Naive thymus-derived CD8-positive, alpha-beta T cell (primary cell): ENCODE data around the gene USP49. TPM values are rescaled to one million over a fixed set of nuclear protein-coding genes. Genes with fewer than 3 reads are reported as not detected.

Experiments
- ATAC-seq, 2 donors: fragments of 150-1000 bp; cut with Tn5 transposase in 1 of 2; sonication (Bioruptor Pico), chemical (Tn5 transposase) in 1 of 2; 1 replicate in 1 of 2; 2 replicates in 1 of 2; pipeline ENCODE4 v1.10.0; 2021; ENCODE audit warnings: mild to moderate bottlenecking in 2 of 2, moderate library complexity in 2 of 2
- POLR2A ChIA-PET: fragments of 350-600 bp; sonication (Branson Sonifier 250); formaldehyde crosslinking; loops from one replicate; lab custom pipeline; 2021; ENCODE audit warnings: antibody characterized with exemption; lab: Charles Lee
- DNase-seq, 10 donors: peaks; one replicate each; pipeline versions ENCODE4 v3.0.0 to v3.0.0-alpha.2; 2020 to 2022
- H3K27ac Mint-ChIP-seq, 10 donors: one replicate each; pipeline ENCODE4 v1.8.0; 2020 to 2022; ENCODE audit warnings: mild to moderate bottlenecking in 10 of 10, mixed read lengths in 10 of 10, moderate library complexity in 4 of 10, inconsistent platforms in 1 of 10
- H3K27me3 Mint-ChIP-seq, 5 donors: one replicate each; pipeline ENCODE4 v1.8.0; 2021 to 2022; ENCODE audit warnings: mixed read lengths in 5 of 5
- H3K36me3 Mint-ChIP-seq, 3 donors: one replicate each; pipeline ENCODE4 v1.8.0; 2020 to 2022; ENCODE audit warnings: mixed read lengths in 3 of 3, mild to moderate bottlenecking in 2 of 3, inconsistent platforms in 1 of 3
- H3K4me1 Mint-ChIP-seq, 4 donors: one replicate each; pipeline ENCODE4 v1.8.0; 2021 to 2022; ENCODE audit warnings: mixed read lengths in 4 of 4
- H3K4me3 Mint-ChIP-seq, 10 donors: one replicate each; pipeline ENCODE4 v1.8.0; 2020 to 2022; ENCODE audit warnings: mild to moderate bottlenecking in 10 of 10, mixed read lengths in 10 of 10, moderate library complexity in 6 of 10, inconsistent platforms in 1 of 10
- H3K9me3 Mint-ChIP-seq, 9 donors: one replicate each; pipeline ENCODE4 v1.8.0; 2020 to 2022; ENCODE audit warnings: mixed read lengths in 9 of 9, mild to moderate bottlenecking in 3 of 9, inconsistent platforms in 1 of 9, moderate library complexity in 1 of 9
- polyA plus RNA-seq, 3 donors: library from polyadenylated mRNA; unstranded; fragments of 300-500 nt; fragmentation: Illumina TruSeq; gene quantifications; one replicate each; pipeline ENCODE4 v1.2.3, GENCODE V29; 2021
- total RNA-seq, 8 experiments: library from RNA in 2 of 8; stranded (reverse) in 2 of 8; gene quantifications; one replicate each; pipeline ENCODE4 v1.2.3 and lab custom pipeline; 2021 to 2026

The USP49 gene
- total and polyA plus RNA-seq, 5 experiments from 2014 or later: 0.34 to 3.0 (median 0.48) TPM

DNA sequence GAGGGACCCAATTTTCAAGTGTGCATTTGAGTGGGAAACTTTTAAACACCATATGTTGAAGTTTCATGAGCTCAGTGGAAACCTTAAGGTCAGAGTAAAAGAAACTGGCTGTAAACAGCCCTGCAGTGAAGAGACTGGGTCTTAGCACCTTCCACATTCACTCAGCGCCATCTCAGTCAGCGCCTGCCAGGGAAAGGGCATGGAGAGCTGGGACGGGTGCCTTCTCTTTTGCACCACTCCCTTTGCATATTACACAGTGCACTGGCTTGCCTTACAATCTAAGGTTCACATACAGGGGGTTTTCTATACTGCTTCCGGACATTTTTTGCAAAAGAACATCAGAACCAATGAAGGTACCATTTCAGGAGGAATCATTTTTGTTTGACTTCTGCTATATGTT is 103.2 kb downstream of the USP49 start:
- Mint-ChIP-seq H3K4me3 (no peak overlapping the region), H3K27me3 (no peaks in the 10 kb centered on the region), H3K36me3 (peaks cover 0 to 50% (median 9%) of the 10 kb centered on the region in 3 donors), H3K9me3 (no peaks in the 10 kb centered on the region), H3K4me1 (peaks cover 0 to 26% (median 7%) of the 10 kb centered on the region in 4 donors), H3K27ac (peak overlapping the region in 4 of 10 donors; percentile 3 to 57 (median 12))
- DNase-seq (no peak), ATAC-seq (no peak)
- POLR2A ChIA-PET: no interaction called here

DNA sequence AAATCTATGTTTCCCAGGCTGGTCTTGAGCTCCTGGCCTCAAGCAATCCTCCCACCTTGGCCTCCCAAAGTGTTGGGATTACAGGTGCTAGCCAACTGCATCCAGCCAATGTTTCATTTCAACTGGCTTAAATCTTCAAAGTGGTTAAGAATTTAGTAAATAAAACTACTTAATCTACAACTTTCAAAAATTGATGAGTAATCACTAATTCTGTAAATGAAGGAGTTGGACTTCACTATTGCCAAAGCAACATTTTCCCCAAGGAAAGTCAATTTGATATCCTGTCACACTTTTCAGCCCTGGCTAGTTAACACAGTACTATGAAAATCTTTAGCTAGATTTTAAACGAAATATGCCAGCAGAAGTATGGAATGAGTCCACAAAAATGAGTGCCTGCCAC is 103.9 kb downstream of the USP49 start:
- H3K4me1 Mint-ChIP-seq: peaks cover 0 to 25% (median 7%) of the 10 kb centered on the region in 4 donors
- H3K27me3 Mint-ChIP-seq: no peaks in the 10 kb centered on the region
- no peak overlapping the region for H3K4me3 Mint-ChIP-seq
- POLR2A ChIA-PET: interaction anchor here (0.6 kb wide), 1 partner anchor 98 kb away, joined by 3 read pairs; no protein-coding TSS in a partner anchor
- H3K9me3 Mint-ChIP-seq: no peaks in the 10 kb centered on the region
- peak overlapping the region in 2 of 10 donors; percentile 2 to 19 for H3K27ac Mint-ChIP-seq
- DNase-seq: no peak
- H3K36me3 Mint-ChIP-seq: peaks cover 0 to 49% (median 9%) of the 10 kb centered on the region in 3 donors
- no peak for ATAC-seq

DNA sequence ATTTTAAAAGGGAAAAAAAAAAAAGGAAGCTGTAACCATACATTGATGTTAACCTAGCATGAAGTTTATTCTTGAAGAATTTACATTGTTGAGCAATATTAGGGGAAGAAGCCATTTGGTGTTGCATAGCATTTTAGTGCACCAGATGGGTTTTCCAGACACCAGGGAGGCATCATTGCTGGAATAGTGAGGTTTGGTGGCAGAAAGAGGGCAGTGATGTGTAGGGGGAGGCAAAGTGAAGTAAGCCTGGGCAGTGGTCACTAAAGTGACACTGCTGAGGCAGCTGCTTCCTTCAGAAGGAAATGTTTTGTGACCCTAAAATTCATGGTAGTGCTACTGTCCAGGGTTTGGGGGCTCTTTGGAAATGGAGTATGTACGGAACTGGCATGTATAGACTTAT is 105.1 kb downstream of the USP49 start:
- no peaks in the 10 kb centered on the region for H3K9me3 Mint-ChIP-seq
- H3K4me1 Mint-ChIP-seq: peaks cover 0 to 30% (median 7%) of the 10 kb centered on the region in 4 donors
- DNase-seq: no peak
- H3K27ac Mint-ChIP-seq: peak overlapping the region in 2 of 10 donors; percentile 17 to 45
- H3K27me3 Mint-ChIP-seq: no peaks in the 10 kb centered on the region
- POLR2A ChIA-PET: interaction anchor here (1.1 kb wide), 1 partner anchor 9 kb away, joined by 3 read pairs; the partner anchor contains the start of gene PRICKLE4
- peak overlapping the region in 2 of 10 donors; percentile 12 to 43 for H3K4me3 Mint-ChIP-seq
- H3K36me3 Mint-ChIP-seq: peaks cover 0 to 46% (median 9%) of the 10 kb centered on the region in 3 donors
- ATAC-seq: no peak

DNA sequence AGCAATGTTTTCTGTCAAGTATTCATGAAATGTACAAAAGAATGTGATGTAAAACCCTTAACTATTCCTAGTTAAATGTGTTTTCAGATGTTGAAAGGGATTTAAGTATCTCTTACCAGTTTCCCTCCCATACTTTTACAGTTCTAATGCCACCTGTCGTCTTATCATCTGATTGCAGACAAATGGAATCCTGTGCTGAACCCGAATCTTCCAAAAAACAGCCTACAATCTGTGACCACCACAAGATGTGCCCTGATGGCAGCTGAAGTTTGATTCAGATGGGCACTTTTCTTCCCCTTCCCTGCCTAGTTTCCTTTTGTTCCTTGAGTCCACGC is 105.8 kb downstream of the USP49 start:
- peaks cover 2 to 30% (median 10%) of the 10 kb centered on the region in 4 donors for H3K4me1 Mint-ChIP-seq
- H3K36me3 Mint-ChIP-seq: peaks cover 0 to 44% (median 9%) of the 10 kb centered on the region in 3 donors
- H3K27me3 Mint-ChIP-seq: no peaks in the 10 kb centered on the region
- ATAC-seq: no peak
- DNase-seq: no peak
- no peaks in the 10 kb centered on the region for H3K9me3 Mint-ChIP-seq
- H3K4me3 Mint-ChIP-seq: peak overlapping the region in 9 of 10 donors; percentile 69 to 96 (median 83)
- peak overlapping the region in 8 of 10 donors; percentile 17 to 85 (median 72) for H3K27ac Mint-ChIP-seq
- POLR2A ChIA-PET: interaction anchor here (1.1 kb wide), 1 partner anchor 9 kb away, joined by 3 read pairs; the partner anchor contains the start of gene PRICKLE4

DNA sequence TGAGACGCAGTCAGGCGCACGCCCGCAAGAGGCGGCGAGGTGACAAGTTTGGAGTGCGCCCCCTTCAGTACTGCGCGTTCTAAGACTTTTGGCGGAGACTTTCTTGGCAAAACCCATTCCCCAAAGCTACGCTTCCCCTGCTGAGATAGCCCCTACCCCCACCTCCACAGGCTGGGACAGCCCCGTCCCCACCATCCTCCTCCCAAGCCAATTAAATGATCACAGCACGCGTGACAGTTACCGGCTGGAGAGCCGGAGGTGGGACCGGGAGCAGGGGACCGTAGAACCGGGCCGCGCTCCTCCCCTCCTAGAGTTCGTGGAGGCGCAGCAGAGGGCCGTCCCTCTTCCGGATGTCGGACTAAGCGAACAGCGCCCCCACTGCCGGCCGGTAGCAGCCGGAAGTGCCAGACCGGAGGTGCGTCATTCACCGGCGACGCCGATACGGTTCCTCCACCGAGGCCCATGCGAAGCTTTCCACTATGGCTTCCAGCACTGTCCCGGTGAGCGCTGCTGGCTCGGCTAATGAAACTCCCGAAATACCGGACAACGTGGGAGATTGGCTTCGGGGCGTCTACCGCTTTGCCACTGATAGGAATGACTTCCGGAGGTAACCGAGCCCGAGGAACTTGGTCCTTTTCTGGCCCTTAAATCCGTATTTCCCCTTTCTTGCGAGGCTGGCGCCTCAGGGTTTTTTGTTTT is 107.8 kb downstream of the USP49 start, which contains the start of gene TOMM6:
TOMM6 (plus strand) TSS at position 476 of the 699 bp plus-strand sequence; CDS start at position 480, 4 bp downstream.
- Mint-ChIP-seq H3K27ac (peak within 1 kb of the TSS; percentile 92 to 98 (median 96)), H3K36me3 (peaks cover 0 to 32% (median 8%) of the 10 kb centered on the region in 3 donors), H3K9me3 (no peaks in the 10 kb centered on the region), H3K4me1 (peaks cover 2 to 28% (median 13%) of the 10 kb centered on the region in 4 donors), H3K4me3 (peak within 1 kb of the TSS; percentile 89 to 97 (median 94)), H3K27me3 (peaks cover 0 to 4% (median 0%) of the 10 kb centered on the region in 5 donors)
- DNase-seq (peak; percentile 90 to 97 (median 95)), ATAC-seq (peak; percentile 80)
- POLR2A ChIA-PET: interaction anchor here (0.5 to 4.5 kb wide), 27 partner anchors 9 to 1405 kb away, joined by 3 to 102 read pairs (median 4); partner anchors contain the start of genes BYSL, CNPY3, KLHDC3 and MEA1

DNA sequence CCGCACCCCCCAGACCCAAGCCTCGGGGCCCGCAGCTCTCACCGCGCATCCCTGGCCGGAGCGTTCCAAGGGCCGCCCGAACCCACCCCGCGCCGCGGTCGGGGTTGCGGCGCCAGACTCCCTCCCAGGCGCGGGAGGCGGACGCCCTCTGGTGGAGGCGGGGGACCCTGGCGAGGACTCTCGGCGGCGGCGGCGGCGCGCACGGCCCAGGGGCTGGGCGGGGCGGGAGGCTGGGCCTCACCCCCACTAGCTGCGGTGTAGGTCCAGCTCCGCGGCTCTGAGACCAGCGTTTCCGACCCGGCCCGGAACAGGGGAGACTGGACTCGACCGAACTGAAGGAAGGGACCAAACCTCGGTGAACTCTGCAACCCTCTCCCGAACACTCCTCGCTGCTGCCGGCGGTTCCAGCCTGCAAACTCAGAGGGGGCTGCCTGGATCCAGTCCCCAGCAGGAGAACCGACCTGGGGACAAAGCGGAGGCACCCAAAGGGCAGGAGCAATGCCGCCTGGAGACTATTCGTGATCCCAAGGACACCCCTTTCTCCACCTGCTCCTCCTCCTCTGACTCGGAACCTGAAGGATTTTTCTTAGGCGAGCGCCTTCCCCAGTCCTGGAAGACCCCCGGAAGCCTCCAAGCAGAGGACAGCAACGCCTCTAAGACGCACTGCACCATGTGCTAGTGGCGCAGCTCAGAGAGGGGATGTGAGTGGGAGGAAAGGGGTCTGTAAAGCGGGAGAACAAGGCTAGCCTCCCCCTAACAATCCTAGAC is 108.5 kb downstream of the USP49 start:
- POLR2A ChIA-PET: interaction anchor here (0.5 to 4.5 kb wide), 22 partner anchors 8 to 1383 kb away, joined by 3 to 102 read pairs (median 4); partner anchors contain the start of genes BYSL, KLHDC3, MEA1 and MED20
- Mint-ChIP-seq H3K9me3 (no peaks in the 10 kb centered on the region), H3K4me1 (peaks cover 2 to 25% (median 13%) of the 10 kb centered on the region in 4 donors), H3K27ac (peak overlapping the region; percentile 92 to 98 (median 96)), H3K27me3 (peaks cover 0 to 4% (median 0%) of the 10 kb centered on the region in 5 donors), H3K4me3 (peak overlapping the region; percentile 89 to 97 (median 94)), H3K36me3 (peaks cover 0 to 25% (median 7%) of the 10 kb centered on the region in 3 donors)
- ATAC-seq (peak; percentile 68 to 73), DNase-seq (peak; percentile 75 to 91 (median 88))

DNA sequence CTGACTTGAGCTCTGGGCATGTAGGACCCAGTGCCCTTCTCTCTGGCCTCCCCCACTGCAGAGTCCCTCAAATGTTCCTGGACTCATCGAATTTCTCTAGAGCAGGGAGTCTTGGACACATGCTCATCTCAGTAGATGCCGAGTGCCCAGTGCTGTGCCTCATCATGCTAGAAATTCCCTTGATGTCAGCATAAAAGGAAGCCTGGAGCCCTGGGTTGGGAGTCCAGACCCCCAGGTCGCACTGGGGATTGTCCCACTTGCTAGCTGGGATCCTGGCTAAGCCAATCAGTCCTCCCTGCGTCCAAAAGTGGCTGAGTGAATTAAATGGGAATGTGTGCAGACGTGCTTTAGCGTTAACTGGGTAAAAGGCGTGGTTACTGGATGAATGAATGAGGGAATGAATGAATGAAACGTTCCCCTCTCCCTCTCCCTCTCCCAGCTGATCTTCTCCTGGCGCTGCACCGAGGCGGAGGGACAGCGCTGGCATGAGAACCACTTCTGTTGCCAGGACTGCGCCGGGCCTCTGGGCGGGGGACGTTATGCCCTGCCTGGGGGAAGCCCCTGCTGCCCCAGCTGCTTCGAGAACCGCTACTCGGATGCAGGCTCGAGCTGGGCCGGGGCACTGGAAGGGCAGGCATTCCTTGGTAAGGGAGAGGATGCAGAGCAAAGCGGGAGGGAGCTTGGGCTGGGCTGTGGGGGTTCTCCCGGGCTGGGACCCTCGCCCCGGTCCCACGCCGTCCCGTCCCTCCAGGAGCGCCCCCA is 109.3 kb downstream of the USP49 start:
- Mint-ChIP-seq H3K9me3 (no peaks in the 10 kb centered on the region), H3K4me3 (peak overlapping the region; percentile 72 to 96 (median 92)), H3K27ac (peak overlapping the region in 4 of 10 donors; percentile 34 to 81 (median 69)), H3K27me3 (peaks cover 0 to 9% (median 0%) of the 10 kb centered on the region in 5 donors), H3K4me1 (peaks cover 5 to 30% (median 19%) of the 10 kb centered on the region in 4 donors), H3K36me3 (peaks cover 0 to 20% (median 4%) of the 10 kb centered on the region in 3 donors)
- POLR2A ChIA-PET: interaction anchor here (0.6 to 4.5 kb wide), 15 partner anchors 7 to 1228 kb away, joined by 3 to 102 read pairs (median 5); partner anchors contain the start of genes BYSL, KLHDC3, MEA1 and MED20
- DNase-seq (peak in 2 of 10 donors; percentile 8 to 11), ATAC-seq (no peak)

DNA sequence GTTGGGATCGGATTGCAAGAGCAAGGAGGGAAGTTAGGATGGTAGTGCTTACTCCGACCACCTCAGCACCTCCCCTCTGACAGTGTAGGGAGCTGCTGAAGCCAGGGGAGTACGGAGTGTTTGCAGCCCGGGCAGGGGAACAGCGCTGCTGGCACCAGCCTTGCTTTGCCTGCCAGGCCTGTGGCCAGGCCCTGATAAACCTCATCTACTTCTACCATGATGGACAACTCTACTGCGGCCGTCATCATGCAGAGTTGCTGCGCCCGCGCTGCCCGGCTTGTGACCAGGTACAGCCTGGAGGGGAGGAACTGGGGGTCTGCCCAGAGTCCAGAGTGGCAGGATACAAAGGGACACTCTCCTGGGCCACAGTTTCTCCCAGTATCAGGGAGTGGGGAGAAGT is 109.9 kb downstream of the USP49 start:
- DNase-seq (no peak), ATAC-seq (no peak)
- Mint-ChIP-seq H3K27ac (no peak overlapping the region), H3K27me3 (peaks cover 0 to 9% (median 0%) of the 10 kb centered on the region in 5 donors), H3K4me1 (peaks cover 5 to 32% (median 20%) of the 10 kb centered on the region in 4 donors), H3K9me3 (no peaks in the 10 kb centered on the region), H3K4me3 (peak overlapping the region in 9 of 10 donors; percentile 24 to 96 (median 39)), H3K36me3 (peaks cover 0 to 14% (median 4%) of the 10 kb centered on the region in 3 donors)
- POLR2A ChIA-PET: interaction anchor here (0.6 to 4.5 kb wide), 6 partner anchors 12 to 263 kb away, joined by 3 to 102 read pairs (median 18); partner anchors contain the start of genes BYSL, MED20 and TAF8

DNA sequence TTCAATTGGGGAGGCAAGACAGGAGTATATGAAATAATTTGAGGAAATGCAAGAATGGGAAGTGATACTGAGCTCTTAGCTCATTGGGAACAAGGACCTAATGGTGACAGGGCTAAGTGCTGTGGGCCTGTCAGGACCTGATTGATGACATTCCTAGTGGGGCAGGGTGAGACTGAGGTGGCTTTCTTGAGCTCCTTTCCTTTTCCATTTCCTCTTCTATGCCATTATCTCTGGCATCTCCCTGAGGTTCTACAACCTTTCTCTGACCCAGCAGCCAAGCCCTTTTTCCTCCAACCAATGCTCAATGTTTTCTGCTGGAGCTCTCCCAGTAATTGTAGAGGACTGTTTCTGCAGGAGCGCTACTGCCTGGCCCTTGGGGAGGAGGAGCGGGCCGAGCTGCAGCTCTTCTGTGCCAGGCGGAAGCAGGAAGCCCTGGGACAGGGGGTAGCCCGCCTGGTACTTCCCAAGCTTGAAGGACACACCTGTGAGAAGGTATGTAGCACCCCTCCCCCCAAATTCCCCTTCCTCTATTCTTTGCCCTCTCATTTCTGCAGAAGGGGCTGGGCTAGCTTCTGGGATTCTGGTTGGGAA is 110.5 kb downstream of the USP49 start:
- Mint-ChIP-seq H3K27ac (no peak overlapping the region), H3K36me3 (peaks cover 0 to 8% (median 0%) of the 10 kb centered on the region in 3 donors), H3K9me3 (no peaks in the 10 kb centered on the region), H3K4me3 (peak overlapping the region in 8 of 10 donors; percentile 26 to 93 (median 58)), H3K27me3 (peaks cover 0 to 11% (median 0%) of the 10 kb centered on the region in 5 donors), H3K4me1 (peaks cover 3 to 30% (median 24%) of the 10 kb centered on the region in 4 donors)
- ATAC-seq (no peak), DNase-seq (no peak)
- POLR2A ChIA-PET: interaction anchor here (1.0 to 4.5 kb wide), 7 partner anchors 13 to 263 kb away, joined by 3 to 102 read pairs (median 4); partner anchors contain the start of genes BYSL, MED20 and TAF8

DNA sequence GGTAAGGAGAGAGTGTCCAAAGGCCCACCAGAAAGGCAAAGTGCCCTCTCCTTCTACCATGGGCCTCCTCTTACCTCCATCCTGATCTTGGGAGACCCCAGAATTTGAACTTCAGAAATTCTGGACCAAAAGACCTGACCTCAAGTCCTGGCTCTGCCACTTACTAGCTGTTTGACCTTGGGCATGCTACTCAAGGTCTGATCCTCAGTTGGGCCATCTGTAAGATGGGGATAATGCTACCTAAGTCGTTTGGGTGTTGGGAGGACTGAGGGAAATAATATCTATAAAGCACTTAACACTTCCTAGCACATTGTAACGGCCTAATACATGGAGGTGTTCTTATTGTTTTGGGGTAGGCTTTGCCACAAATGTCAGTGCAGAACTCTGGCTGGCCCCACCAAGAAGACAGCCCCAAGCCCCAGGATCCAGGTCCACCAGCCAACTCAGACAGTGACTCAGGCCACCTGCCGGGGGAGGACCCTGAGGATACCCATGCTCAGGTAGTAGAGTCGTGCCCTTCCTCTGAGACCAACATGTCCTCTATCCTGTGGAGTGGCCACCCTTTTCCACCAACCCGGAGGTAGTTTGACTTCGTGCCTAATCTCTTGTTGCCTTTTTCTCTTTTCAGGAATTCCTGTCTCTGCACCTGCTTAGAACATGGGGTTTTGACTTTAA is 111.9 kb downstream of the USP49 start:
- Mint-ChIP-seq H3K27ac (peak overlapping the region in 1 of 10 donors; percentile 16), H3K27me3 (peaks cover 0 to 11% (median 0%) of the 10 kb centered on the region in 5 donors), H3K36me3 (peaks cover 0 to 2% (median 0%) of the 10 kb centered on the region in 3 donors), H3K4me3 (peak overlapping the region in 2 of 10 donors; percentile 4 to 28), H3K9me3 (no peaks in the 10 kb centered on the region), H3K4me1 (peaks cover 8 to 32% (median 26%) of the 10 kb centered on the region in 4 donors)
- no peak for DNase-seq
- ATAC-seq: no peak
- POLR2A ChIA-PET: interaction anchor here (0.5 to 1.1 kb wide), 3 partner anchors 83 to 260 kb away, joined by 3 to 6 read pairs (median 3); no protein-coding TSS in a partner anchor
